Cerebellar cortex (tissue), 1 donor: ENCODE results near the gene WDR38.

Source experiments
- DNase-seq: peaks from one replicate; pipeline ENCODE4 v3.0.0-alpha.2; 2015; ENCODE audit warnings: low spot score

WDR38 gene

GRCh38 chr9:124858330-124859046 is 5.2 kb downstream of the WDR38 start:
- no peak for DNase-seq

GRCh38 chr9:124859803-124860581 is 6.7 kb downstream of the WDR38 start:
- no peak for DNase-seq

- no peak for DNase-seq
Observed at GRCh38 chr9:124860582-124861341, 7.5 kb downstream of the WDR38 start.

- peak; percentile 95 for DNase-seq
Observed at GRCh38 chr9:124861342-124862229, 8.3 kb downstream of the WDR38 start, which contains the start of the genes ARPC5L and RPL35. Gene ARPC5L, plus strand, starts transcription at chr9:124862130. Its CDS starts 7,161 bp downstream, at chr9:124869291. Gene RPL35, minus strand, starts transcription at chr9:124861957. Its CDS starts 45 bp downstream, at chr9:124861912.

- DNase-seq = no peak
Observed at GRCh38 chr9:124863371-124863871, 10.2 kb downstream of the WDR38 start.

GRCh38 chr9:124868511-124869465 is 15.5 kb downstream of the WDR38 start:
- DNase-seq = peak; percentile 84

DNA sequence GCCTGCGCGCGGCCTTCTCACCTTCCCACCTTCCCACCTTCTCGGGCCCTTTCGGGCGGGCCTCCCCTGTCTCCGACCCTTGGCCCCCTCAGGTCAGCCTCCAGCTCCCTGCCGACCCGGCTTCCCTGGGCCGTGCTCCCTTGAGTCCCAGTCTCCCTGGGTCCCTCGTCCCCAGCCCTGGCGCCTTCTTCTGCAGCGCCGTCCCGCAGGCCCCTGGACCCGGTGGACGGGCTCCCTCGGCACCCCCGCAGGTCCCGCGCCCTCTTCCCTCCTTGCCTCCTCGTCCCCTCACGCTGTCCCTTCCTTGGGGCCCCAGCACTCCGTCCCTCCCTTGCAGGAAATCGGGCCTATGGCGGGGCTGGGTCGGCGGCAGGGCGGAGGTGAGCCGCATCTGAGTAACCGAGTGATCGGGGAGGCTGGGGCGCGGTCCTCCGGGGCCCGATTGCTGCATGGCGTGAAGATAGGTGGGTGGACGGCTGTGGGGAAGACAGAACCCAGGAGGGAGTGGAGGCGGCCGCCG is 16.3 kb downstream of the WDR38 start:
- DNase-seq = no peak

GRCh38 chr9:124869986-124870560 is 16.8 kb downstream of the WDR38 start:
- DNase-seq = no peak

DNA sequence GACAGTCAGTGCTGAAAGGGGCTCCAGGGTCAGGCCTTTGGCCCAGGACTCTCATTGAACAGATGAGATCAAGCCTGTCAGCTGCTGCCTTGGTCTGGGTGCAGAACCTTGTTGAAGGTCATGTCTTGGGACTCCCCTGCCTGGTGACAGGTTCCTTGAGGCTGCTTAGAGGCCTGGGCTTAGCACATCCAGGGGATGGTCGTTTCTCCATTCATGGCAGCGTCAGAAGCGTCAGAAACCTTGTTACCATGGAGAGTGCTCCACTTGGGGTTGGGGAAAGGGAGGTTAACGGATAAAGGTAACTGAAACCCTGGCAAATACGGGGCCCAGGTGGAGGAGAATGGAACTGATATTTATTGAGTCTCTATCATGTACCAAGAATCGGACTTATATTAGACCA is 17.5 kb downstream of the WDR38 start:
- DNase-seq = no peak

- no peak for DNase-seq
Observed at GRCh38 chr9:124871156-124871561, 17.9 kb downstream of the WDR38 start.

GRCh38 chr9:124873664-124874063 is 20.4 kb downstream of the WDR38 start:
- peak; percentile 52 for DNase-seq

- no peak for DNase-seq
Observed at GRCh38 chr9:124875501-124875900, 22.2 kb downstream of the WDR38 start.

DNA sequence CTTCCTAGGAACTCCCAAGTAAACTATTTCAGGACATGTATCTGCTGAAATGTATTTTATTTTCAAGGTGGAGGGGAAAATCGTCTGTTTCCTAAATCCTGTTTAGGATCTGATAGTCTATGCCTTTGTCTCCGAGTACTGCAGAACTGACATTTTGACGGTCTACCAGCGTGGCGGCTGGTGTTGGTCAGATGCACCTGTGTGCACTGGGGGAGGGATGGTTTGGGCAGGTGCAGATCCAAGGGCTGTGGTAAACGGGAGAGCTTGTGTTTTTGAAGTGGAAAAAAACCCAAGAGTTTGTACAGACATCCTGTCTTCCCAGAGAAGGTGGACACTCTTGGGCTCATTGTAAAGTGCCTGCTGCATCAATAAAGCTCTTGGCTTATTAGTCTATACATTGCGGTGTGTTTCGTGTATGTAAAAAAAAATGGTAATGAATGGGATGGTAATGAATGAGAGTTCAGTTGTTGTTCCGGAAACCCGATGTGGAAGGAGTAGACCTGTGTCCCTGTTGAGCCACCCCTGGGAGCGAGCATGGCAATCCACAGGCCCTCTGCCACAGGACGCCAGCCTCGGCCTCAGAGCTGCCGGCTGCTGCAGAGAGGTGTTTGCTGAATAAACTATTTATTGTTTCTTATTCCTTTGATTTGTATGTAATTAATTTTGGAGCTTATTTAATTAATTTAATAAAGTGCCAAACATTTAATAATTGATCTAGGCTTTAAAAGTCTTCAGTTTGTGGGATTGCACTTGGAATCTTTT is 23.9 kb downstream of the WDR38 start:
- DNase-seq = no peak

GRCh38 chr9:124878021-124878420 is 24.8 kb downstream of the WDR38 start:
- no peak for DNase-seq

GRCh38 chr9:124878518-124878917 is 25.3 kb downstream of the WDR38 start:
- DNase-seq = no peak

GRCh38 chr9:124879226-124879625 is 26.0 kb downstream of the WDR38 start:
- no peak for DNase-seq

DNA sequence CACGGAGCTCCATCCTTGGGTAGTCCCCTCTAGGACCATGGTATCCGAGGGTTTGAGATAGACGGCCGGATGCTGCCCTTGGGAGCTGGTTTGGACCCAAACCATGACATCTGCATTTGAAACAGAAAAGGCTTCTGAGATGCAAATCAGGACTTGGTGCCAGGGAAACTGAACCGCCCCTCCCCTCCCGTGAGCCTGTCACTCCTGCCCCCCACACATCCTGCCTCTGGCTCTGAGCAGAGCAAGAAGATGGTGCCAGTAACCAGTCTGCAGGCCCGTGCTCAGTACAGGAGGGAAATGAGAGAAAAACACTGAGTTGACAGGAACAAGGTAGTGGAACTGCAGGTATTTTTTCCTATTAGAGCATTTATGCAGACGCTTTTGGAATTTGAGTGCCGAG is 27.2 kb downstream of the WDR38 start:
- no peak for DNase-seq

- no peak for DNase-seq
Observed at GRCh38 chr9:124881138-124881743, 28.0 kb downstream of the WDR38 start.
